ENCODE measurements around the gene RAB11FIP4. TPM values are rescaled to one million over a fixed set of nuclear protein-coding genes. Genes with fewer than 3 reads are reported as not detected.

RAB11FIP4 gene
- total RNA-seq, 1 donor from 2014 or later = 0.29 TPM

- DNase-seq (ENCODE audit: low read depth) = peak; percentile 58
These were observed 170.2 kb downstream of the RAB11FIP4 start for GRCh38 chr17:31561469-31562375.

- no peak for DNase-seq (ENCODE audit: low read depth)
These were observed 170.9 kb downstream of the RAB11FIP4 start for GRCh38 chr17:31562376-31562840.

DNA sequence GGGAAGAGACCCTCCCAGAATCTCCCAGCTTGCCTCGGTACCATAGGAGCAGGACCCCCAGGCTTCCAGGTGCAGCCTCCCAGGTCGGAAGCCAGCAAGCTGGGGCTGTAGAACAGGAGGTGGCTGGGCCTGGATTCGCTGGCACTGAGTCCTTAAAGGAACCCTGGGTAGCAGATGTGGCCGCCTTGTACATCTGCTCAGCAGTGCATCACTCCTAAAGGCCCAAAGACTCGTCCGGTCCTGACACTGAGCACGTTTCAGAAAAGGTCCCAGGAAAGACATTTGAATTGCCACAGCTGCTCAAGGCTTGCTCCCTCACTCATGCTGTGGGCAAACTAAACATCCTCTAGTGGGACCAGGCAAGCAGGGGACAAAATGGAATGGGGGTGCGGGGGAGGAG, 172.8 kb downstream of the RAB11FIP4 start:
- peak; percentile 59 for DNase-seq (ENCODE audit: low read depth)

- DNase-seq (ENCODE audit: low read depth) = peak; percentile 91
These were observed 173.4 kb downstream of the RAB11FIP4 start for GRCh38 chr17:31564883-31565301.

GRCh38 chr17:31565652-31566051, 174.2 kb downstream of the RAB11FIP4 start:
- no peak for DNase-seq (ENCODE audit: low read depth)

DNA sequence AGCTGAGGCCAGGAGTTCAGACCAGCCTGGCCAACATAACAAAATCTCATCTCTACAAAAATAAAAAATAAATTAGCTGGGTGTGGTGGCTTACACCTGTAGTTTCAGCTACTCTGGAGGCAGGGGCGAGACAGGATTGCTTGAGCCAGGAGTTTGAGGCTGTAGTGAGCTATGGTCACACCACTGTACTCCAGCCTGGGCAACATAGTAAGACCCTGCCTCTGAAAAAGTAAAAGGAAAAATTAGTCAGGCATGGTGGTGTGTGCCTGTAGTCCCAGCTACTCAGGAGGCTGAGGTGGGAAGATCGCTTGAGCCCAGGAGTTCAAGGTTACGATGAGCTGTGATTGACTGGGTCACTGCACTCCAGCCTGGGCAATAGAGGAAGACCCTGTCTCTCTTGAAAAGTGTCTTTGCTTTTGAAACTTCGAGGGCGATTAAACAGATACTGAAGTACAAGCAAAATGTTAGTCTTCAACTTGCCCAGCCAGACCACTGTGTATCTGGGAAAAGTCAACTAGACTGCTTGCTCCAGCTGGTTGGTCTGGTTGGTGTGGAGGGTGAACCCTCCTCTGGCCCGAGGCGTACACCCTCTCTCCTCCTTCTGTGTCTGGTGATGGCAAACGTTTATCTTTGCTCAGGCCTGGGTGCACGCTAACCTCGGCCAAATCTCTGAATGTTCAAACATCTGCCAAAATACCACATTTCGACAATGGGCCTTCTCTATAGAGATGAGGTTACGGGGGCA, 174.9 kb downstream of the RAB11FIP4 start:
- no peak for DNase-seq (ENCODE audit: low read depth)

DNA sequence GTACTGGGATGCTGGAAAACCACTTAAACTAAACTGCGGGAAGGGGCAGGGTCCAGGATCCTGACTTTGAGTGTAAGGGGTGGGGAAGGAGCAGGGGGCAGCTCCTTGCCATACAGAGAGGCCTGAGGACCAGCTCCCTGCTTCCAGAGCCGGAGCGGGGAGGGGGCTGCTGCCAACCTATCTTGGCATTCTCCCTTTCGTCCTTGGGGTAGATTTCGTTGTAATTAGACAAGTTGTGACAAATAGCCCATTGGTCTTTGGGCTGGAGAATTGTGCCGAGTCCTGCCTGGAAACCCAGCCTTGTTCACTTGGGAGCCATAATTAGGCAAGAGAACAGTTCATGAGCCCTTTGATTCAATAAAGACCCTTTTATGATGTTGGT, 175.5 kb downstream of the RAB11FIP4 start:
- no peak for DNase-seq (ENCODE audit: low read depth)

DNA sequence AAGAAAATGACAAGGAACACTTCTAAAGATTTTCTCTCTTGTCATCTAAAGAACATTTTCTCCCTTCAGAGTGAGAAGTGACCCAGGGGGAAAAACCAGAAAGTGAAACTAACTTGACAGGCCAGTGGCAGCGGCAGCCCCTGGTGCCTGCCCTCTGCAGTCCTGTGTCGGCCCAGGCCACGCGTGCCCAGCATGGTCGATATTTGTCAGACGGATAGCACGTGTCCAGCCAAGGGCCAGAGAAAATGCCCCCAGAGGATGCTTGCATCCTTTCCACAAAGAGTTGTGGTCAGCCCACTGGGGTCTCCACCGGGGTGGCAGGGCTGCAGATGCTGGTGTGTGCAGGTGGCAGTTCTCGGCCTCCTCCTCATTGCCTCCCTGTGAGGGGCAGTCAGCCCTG, 176.6 kb downstream of the RAB11FIP4 start:
- no peak for DNase-seq (ENCODE audit: low read depth)

DNA sequence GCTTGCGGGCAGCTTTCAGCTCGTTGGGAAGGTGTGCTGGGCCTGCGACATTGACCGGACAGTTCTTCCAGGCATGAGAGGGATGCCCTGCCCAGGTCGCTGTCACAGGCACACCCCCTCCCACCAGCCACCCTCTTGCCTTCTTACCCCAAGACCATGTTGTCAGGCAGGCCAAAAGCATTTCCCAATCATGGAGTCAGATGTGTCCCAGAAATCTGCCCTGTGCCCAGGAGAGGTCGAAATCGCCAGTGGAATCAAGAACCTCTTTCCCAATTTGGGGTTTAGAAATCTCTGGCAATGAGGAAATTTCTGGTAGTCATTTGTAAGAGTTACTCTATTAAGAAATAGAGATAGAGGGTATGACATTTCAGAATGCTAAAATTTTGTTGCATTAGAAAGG, 177.1 kb downstream of the RAB11FIP4 start:
- no peak for DNase-seq (ENCODE audit: low read depth)

DNA sequence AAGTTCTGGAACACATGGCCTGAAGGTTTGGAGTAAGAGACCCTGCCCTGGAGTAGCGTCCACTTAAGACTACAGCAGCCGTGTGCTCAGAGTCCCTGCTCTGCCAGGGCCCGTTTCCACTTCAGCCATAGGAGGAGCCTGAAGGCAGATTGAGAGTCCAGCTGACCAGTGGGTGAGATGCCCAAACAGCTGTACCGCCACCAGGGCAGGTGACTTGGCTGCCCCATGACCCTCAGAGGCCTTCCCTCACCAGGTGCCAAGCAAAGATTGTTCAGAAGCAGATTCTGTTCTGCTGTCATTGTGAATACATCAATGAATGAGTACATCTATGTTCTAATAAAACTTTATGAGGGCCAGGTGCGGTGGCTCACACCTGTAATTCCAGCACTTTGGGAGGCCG, 178.8 kb downstream of the RAB11FIP4 start:
- DNase-seq (ENCODE audit: low read depth) = no peak

- DNase-seq (ENCODE audit: low read depth) = peak; percentile 92
These were observed 179.7 kb downstream of the RAB11FIP4 start for GRCh38 chr17:31570951-31571892.

GRCh38 chr17:31572341-31572740, 180.9 kb downstream of the RAB11FIP4 start:
- no peak for DNase-seq (ENCODE audit: low read depth)

DNA sequence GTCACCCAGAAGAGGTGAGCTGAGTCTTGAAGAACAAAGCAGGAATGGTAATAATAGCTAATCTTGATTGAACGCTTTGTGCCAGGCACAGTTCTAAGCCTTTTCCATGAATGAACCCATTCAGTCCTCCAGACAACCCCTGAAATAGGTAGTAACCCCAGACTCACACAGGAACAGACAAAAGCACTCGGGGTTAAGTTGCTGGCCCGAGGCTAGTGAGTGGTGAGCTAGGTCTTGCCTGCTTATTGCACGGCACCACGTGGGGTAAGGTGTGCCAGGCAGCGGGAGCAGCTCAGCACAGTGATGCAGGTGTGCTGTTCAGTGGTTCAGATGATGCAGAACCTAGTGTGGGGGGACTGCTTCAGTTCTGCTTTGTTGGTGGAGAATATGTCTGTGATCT, 181.6 kb downstream of the RAB11FIP4 start:
- no peak for DNase-seq (ENCODE audit: low read depth)

DNA sequence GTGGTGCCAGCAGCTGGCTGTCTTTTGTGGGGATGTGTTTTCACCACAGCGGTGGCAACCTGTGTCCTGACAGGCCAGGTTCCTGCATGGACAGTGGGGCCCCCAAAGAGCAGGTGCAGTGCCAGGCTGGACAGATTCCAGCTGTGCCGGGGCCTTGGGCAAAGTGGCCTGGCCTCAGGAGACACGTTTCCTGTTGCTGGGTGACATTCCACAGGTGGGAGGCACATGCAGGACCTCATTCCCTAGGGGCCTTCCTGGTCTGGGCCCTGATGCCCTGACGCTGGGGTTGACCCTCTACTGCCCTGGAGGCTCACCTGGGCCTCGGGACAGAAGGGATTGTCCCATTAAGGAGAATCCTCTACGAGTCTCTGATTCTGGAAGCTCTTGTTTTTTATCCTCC, 182.4 kb downstream of the RAB11FIP4 start:
- DNase-seq (ENCODE audit: low read depth) = no peak

GRCh38 chr17:31574458-31574857, 183.0 kb downstream of the RAB11FIP4 start:
- DNase-seq (ENCODE audit: low read depth) = no peak

DNA sequence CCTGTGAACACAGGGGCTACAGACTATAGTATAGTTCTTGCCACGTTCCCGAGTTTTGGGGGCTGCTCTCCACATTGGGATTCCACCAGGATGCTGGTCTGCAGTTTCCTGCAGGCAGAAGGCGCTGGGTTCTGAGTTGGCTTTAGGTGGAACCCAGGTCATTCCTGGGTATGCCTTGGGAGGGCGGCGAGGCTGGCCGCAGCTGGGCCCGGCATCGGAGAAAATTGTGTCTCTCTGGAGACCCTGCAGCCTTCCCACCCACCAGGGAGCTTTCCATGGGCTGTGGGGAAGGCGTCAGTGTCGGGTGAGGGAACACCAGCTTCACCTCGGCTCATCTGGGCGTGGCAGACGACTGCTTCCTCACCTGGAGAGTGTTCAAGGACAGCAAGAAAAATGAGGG, 183.6 kb downstream of the RAB11FIP4 start:
- no peak for DNase-seq (ENCODE audit: low read depth)

GRCh38 chr17:31579265-31579664, 187.8 kb downstream of the RAB11FIP4 start:
- no peak for DNase-seq (ENCODE audit: low read depth)

- no peak for DNase-seq (ENCODE audit: low read depth)
These were observed 188.8 kb downstream of the RAB11FIP4 start for GRCh38 chr17:31580316-31580705.

DNA sequence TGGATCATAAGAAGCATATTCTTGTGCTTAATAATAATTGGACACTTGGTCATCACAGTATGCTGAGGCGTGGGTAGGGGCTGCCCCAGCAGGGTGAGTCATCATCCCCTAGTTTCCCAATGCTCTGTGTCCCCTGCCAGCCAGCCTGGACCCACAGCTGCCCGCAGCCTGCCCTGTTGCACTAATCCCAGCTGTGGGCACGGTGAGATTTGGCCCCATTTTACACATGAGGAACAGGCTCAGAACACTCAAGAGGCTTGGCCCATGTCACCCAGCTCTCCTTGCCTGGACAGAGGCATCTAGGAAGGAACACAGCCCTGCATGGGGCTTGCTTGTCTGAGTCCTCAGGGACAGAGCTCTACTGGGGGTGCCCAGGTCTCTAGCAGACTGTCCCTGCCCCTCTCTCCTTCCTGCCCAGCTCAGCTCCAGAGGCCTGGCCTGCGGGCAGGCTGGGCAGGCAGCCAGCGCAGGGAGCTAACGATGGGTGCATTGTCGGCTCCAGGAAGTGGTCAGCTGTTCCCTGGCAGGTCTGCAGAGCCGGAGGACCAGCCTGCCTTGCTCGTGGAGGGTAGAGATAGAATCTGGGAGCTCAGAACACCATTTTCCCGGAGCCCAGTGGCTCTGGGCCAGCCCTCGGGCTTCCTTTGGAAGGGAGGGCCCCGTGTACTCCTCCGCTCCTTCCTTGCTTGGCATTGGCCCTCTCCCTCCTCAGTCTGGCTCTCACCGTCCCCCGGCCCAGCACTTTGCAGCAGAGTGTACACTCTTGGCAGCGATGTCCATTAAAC, 189.4 kb downstream of the RAB11FIP4 start:
- DNase-seq (ENCODE audit: low read depth) = peak; percentile 94

GRCh38 chr17:31581491-31581890, 190.0 kb downstream of the RAB11FIP4 start:
- DNase-seq (ENCODE audit: low read depth) = peak; percentile 68
